MM.1S (cell line): ENCODE data around the gene DNAL1.

ENCODE experiments used
- DNase-seq: peaks from one replicate; pipeline ENCODE4 v3.0.0-alpha.2; 2015
- H2AFZ ChIP-seq: fragments of 300-600 bp; sonication (generic); 2 replicates; pipeline ENCODE4 v1.6.0; 2016; ENCODE audit warnings: antibody characterized with exemption, low read length
- H3F3A ChIP-seq: fragments of 300-600 bp; sonication (generic); 2 replicates; pipeline ENCODE4 v1.6.1; 2016; ENCODE audit warnings: mild to moderate bottlenecking, antibody characterized with exemption, low read length, moderate library complexity, mixed read lengths; ENCODE audit not compliant: insufficient read depth
- H3K27ac ChIP-seq: fragments of 300-600 bp; sonication (generic); 2 replicates; pipeline ENCODE4 v1.5.1; 2016; ENCODE audit warnings: mild to moderate bottlenecking, low read length
- H3K27me3 ChIP-seq: fragments of 300-600 bp; sonication (generic); replicated peaks from 2 replicates; pipeline ENCODE4 v1.6.0; 2016; ENCODE audit warnings: low read length; ENCODE audit not compliant: insufficient read depth
- H3K36me3 ChIP-seq: fragments of 300-600 bp; sonication (generic); replicated peaks from 2 replicates; pipeline ENCODE4 v1.6.1; 2016; ENCODE audit warnings: mild to moderate bottlenecking, low read length, mixed read lengths; ENCODE audit not compliant: insufficient read depth
- H3K4me1 ChIP-seq: fragments of 300-600 bp; sonication (generic); 2 replicates; pipeline ENCODE4 v1.6.1; 2016; ENCODE audit warnings: low read length, mixed read lengths
- H3K4me2 ChIP-seq: fragments of 300-600 bp; sonication (generic); 2 replicates; pipeline ENCODE4 v1.6.0; 2016; ENCODE audit warnings: low read depth, low read length
- H3K4me3 ChIP-seq: fragments of 300-600 bp; sonication (generic); 2 replicates; pipeline ENCODE4 v1.5.1; 2016; ENCODE audit warnings: low read length, mixed read lengths
- H3K79me2 ChIP-seq: fragments of 300-600 bp; sonication (generic); 2 replicates; pipeline ENCODE4 v1.6.1; 2016; ENCODE audit warnings: mixed run types, low read length, mixed read lengths
- H3K9ac ChIP-seq: fragments of 300-600 bp; sonication (generic); 2 replicates; pipeline ENCODE4 v1.6.1; 2016; ENCODE audit warnings: low read length, mixed read lengths
- H3K9me2 ChIP-seq: fragments of 300-600 bp; sonication (generic); replicated peaks from 2 replicates; pipeline ENCODE4 v1.6.1; 2016; ENCODE audit warnings: mild to moderate bottlenecking, low read length, mixed read lengths; ENCODE audit not compliant: insufficient read depth
- H3K9me3 ChIP-seq: fragments of 300-600 bp; sonication (generic); replicated peaks from 2 replicates; pipeline ENCODE4 v1.6.1; 2016; ENCODE audit warnings: mild to moderate bottlenecking, low read length, mixed read lengths; ENCODE audit not compliant: insufficient read depth
- H4K20me1 ChIP-seq: fragments of 300-600 bp; sonication (generic); 2 replicates; pipeline ENCODE4 v1.6.1; 2016; ENCODE audit warnings: mild to moderate bottlenecking, low read length, moderate library complexity, mixed read lengths; ENCODE audit not compliant: insufficient read depth
- EZH2 ChIP-seq: fragments of 300-600 bp; sonication (generic); optimal IDR thresholded peaks from 2 replicates; pipeline ENCODE3; 2017; ENCODE audit warnings: low read depth, mild to moderate bottlenecking, antibody characterized with exemption, low read length, mixed read lengths
- EZH2phosphoT487 ChIP-seq: fragments of 300-600 bp; sonication (generic); IDR thresholded peaks from 2 replicates; pipeline ENCODE4 v1.6.1; 2018; ENCODE audit warnings: antibody characterized with exemption, low read length
- TF ChIP-seq, protein P1 (sequence below): fragments of 300-600 bp; sonication (generic); IDR thresholded peaks from 2 replicates; pipeline ENCODE4 v1.5.1; 2016; ENCODE audit warnings: antibody characterized with exemption, low read length, mixed read lengths

Gene DNAL1

DNA sequence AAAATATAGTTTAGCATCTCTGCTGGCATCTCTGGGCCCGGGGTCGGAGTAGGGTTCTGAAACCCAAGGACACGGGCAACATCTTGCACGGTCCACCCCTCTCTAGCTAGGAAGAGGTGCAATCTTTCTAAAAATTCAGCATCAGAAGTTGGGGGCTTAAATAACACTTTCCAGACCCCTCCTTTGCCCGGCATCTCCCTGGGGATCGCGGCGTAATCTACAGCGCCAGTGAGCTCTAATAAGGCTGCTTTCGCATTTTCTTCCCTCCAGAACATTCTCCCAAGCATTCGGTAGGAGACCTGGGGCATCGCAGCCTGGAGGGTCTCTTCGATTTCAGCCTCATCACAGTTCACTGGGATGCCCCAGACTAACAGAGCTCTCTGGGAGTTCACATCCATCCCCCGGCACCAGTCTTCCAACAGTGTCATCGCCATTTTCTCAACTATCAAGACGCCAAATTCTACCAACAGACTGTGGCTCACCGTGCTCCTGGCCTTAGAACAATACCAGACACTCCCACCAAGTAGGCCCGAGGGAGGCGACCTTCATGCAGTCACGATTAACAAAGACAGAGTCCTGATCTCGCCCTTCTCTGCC lies 68.5 kb downstream of the DNAL1 start:
- peak overlapping the region; percentile 76 for H3K4me2 ChIP-seq
- no peaks in the 10 kb centered on the region for H3F3A ChIP-seq
- peaks cover 4% of the 10 kb centered on the region; the same call in 1 of the 2 replicates for H3K4me1 ChIP-seq
- H3K79me2 ChIP-seq = no peaks in the 10 kb centered on the region
- no peaks in the 10 kb centered on the region for H3K36me3 ChIP-seq
- no peak for TF ChIP-seq EZH2phosphoT487
- TF ChIP-seq, protein P1, sequence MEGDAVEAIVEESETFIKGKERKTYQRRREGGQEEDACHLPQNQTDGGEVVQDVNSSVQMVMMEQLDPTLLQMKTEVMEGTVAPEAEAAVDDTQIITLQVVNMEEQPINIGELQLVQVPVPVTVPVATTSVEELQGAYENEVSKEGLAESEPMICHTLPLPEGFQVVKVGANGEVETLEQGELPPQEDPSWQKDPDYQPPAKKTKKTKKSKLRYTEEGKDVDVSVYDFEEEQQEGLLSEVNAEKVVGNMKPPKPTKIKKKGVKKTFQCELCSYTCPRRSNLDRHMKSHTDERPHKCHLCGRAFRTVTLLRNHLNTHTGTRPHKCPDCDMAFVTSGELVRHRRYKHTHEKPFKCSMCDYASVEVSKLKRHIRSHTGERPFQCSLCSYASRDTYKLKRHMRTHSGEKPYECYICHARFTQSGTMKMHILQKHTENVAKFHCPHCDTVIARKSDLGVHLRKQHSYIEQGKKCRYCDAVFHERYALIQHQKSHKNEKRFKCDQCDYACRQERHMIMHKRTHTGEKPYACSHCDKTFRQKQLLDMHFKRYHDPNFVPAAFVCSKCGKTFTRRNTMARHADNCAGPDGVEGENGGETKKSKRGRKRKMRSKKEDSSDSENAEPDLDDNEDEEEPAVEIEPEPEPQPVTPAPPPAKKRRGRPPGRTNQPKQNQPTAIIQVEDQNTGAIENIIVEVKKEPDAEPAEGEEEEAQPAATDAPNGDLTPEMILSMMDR = no peak
- no peak for TF ChIP-seq EZH2
- H4K20me1 ChIP-seq = no peaks in the 10 kb centered on the region
- no peak for DNase-seq
- no peaks in the 10 kb centered on the region for H3K9me3 ChIP-seq
- H3K4me3 ChIP-seq = peak overlapping the region; percentile 55; the same call in 1 of the 2 replicates
- H3K27ac ChIP-seq = no peak overlapping the region
- no peaks in the 10 kb centered on the region for H3K27me3 ChIP-seq
- H3K9ac ChIP-seq = no peak overlapping the region
- H3K9me2 ChIP-seq = no peaks in the 10 kb centered on the region
- H2AFZ ChIP-seq = 0 out of 2 replicates have a peak overlapping the region, but pooled peaks have one; percentile 45

GRCh38 chr14:73713803-73714655 lies 69.2 kb downstream of the DNAL1 start, which contains the start of gene PNMA1:
PNMA1 (minus strand) TSS chr14:73714384; CDS start chr14:73713639, 745 bp downstream.
- Histone ChIP-seq H3K36me3 (no peaks in the 10 kb centered on the region), H3K27ac (no peak within 1 kb of the TSS), H2AFZ (0 out of 2 replicates have a peak within 1 kb of the TSS, but pooled peaks have one; percentile 45), H3K4me1 (peaks cover 4% of the 10 kb centered on the region; the same call in 1 of the 2 replicates), H4K20me1 (no peaks in the 10 kb centered on the region), H3K9me2 (no peaks in the 10 kb centered on the region), H3K9ac (no peak within 1 kb of the TSS), H3K9me3 (no peaks in the 10 kb centered on the region), H3K4me3 (peak within 1 kb of the TSS; percentile 55), H3F3A (no peaks in the 10 kb centered on the region), H3K79me2 (no peaks in the 10 kb centered on the region), H3K27me3 (no peaks in the 10 kb centered on the region), H3K4me2 (peak within 1 kb of the TSS; percentile 76)
- TF ChIP-seq EZH2phosphoT487 = no peak
- TF ChIP-seq, protein P1 = no peak
- no peak for TF ChIP-seq EZH2
- DNase-seq = peak; percentile 63

DNA sequence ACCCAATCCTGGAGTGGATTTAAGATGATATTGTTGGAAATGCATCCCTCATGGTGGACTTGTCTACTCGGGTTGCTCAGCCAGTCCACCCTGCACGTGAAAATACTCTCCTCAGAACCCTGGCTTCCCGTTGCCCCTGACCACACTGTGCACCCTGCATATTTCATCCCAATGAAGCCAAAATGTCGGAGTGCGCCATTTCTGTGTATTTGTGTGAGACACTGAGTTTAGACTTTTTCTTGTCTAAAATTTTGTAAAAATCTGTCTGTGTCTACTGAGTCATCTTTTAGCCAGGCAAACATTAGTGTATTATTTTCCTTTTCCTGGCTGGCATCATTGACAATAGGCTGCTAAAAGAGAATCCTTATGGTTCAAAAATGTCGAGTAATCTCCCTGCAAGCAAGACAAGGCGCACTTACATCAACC lies 69.9 kb downstream of the DNAL1 start:
- H2AFZ ChIP-seq = no peak overlapping the region
- no peaks in the 10 kb centered on the region for H4K20me1 ChIP-seq
- H3K79me2 ChIP-seq = no peaks in the 10 kb centered on the region
- peaks cover 4% of the 10 kb centered on the region; the same call in 1 of the 2 replicates for H3K4me1 ChIP-seq
- H3K36me3 ChIP-seq = no peaks in the 10 kb centered on the region
- no peaks in the 10 kb centered on the region for H3K9me2 ChIP-seq
- H3K9me3 ChIP-seq = no peaks in the 10 kb centered on the region
- no peak for DNase-seq
- TF ChIP-seq, protein P1 = no peak
- TF ChIP-seq EZH2 (no peak), EZH2phosphoT487 (no peak)
- peak overlapping the region; percentile 41 for H3K4me2 ChIP-seq
- no peak overlapping the region for H3K9ac ChIP-seq
- H3K27me3 ChIP-seq = no peaks in the 10 kb centered on the region
- H3K4me3 ChIP-seq = no peak overlapping the region
- no peaks in the 10 kb centered on the region for H3F3A ChIP-seq
- H3K27ac ChIP-seq = no peak overlapping the region
